H4 (cell line): ENCODE data around the gene PRKAR1B. TPM values are rescaled to one million over a fixed set of nuclear protein-coding genes. Genes with fewer than 3 reads are reported as not detected.
A peak's percentile ranks its signal among the peaks of the same experiment; 100 is the strongest.

ENCODE experiments used
- DNase-seq: peaks from one replicate; pipeline ENCODE4 v3.0.0-alpha.2; 2015; ENCODE audit warnings: low spot score
- total RNA-seq: library from RNA; depleted of rRNA; stranded (reverse); fragments of >200 nt; shearing (Covaris generic); gene quantifications from 2 replicates; pipeline ENCODE4 v1.2.3, GENCODE V29; 2014

Gene PRKAR1B
- total RNA-seq, 1 experiment from 2014 or later, result 40.5 TPM

GRCh38 chr7:693280-693679 is 33.8 kb downstream of the PRKAR1B start:
- no peak for DNase-seq

DNA sequence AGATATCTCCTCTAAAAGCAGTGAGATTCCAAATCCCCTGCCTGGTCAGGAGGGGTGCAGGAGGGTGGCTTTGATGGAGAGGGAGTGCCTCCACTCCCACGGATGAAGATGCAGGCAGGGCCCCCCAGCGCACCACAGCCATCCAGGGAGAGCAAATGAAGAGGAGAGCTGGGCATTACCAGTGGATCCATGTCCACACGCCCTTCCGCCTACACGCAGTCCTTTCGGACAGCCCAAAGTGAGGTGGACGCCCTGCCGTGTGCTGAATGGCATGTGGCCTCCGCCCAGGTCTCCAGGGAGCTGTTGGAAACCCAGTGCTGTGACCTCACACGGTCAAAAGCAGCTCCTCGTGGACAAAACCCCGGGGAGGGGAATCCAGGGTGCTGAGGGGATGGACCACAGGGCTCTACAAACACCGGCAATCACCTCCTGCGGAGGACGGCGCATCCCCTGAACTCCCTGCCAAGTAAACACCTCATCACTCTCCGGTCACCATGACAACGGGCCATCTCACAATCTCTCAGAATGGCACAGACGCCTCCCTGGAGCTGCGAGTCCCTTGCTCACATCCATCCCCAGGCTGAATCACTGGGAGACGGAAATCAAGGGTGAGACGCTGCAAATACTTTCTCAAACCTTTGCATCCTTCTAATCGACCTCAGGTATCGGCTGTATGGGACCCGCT is 35.6 kb downstream of the PRKAR1B start:
- DNase-seq, result no peak

GRCh38 chr7:690478-691360 is 36.4 kb downstream of the PRKAR1B start:
- peak; percentile 94 for DNase-seq

DNA sequence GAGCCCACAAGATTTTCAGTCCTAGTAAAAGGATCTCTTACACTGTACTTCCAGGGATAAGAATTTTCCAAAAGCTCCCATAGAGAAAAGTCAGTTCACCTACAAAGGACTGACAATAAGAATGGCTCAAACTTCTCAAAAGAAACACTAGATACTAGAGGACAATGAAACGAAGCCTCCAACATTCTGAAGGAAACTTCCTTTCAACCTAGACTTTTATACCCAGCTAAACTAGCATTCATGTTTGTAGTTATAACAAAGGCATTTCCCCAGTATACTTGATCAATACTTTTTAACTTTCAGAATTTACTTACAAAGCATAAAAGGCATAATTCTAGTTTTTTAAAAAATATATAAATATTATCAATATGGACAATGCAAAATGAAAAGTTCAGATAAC is 41.5 kb downstream of the PRKAR1B start:
- no peak for DNase-seq

GRCh38 chr7:684416-684815 is 42.7 kb downstream of the PRKAR1B start:
- no peak for DNase-seq

GRCh38 chr7:683526-684205 is 43.4 kb downstream of the PRKAR1B start:
- DNase-seq, result no peak

- no peak for DNase-seq
Observed at GRCh38 chr7:682810-683209, 44.3 kb downstream of the PRKAR1B start.

DNA sequence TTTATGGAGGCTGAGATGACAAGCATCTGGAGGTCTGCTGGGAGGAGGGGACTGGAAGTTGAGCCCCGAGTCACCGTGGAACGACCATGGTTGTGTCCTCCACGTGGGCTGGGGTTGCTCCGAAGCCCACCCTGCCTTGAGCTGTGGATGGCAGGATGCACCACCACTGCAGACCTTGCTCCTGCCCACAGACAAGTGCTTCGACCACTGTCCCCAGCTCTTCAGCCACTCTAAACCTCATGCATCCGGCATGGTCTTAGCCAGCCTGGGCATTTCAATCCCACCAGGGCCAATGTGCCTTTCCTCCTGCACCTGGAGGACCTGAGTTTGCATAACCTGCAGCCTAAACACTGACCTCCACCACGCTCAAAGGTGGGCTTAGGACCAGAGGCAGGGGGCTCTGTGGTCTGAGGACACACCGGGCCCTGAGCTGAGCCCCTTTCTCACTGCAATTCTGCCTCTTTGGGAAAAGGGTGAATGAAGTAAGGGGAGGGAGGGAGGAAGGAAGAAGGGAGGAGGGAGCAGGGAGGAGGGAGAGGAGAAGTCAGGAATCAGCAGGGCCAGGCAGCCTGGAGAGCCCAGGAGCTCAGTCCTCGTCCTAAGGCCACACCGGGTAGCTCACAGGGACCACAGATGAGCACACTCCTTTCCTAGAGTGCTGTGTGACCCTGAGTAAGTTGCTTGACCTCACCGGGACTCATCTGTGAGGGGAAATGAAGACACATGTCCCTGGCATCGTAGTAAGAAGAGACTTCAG is 45.4 kb downstream of the PRKAR1B start:
- no peak for DNase-seq

- DNase-seq, result no peak
Observed at GRCh38 chr7:680411-681127, 46.5 kb downstream of the PRKAR1B start.

DNA sequence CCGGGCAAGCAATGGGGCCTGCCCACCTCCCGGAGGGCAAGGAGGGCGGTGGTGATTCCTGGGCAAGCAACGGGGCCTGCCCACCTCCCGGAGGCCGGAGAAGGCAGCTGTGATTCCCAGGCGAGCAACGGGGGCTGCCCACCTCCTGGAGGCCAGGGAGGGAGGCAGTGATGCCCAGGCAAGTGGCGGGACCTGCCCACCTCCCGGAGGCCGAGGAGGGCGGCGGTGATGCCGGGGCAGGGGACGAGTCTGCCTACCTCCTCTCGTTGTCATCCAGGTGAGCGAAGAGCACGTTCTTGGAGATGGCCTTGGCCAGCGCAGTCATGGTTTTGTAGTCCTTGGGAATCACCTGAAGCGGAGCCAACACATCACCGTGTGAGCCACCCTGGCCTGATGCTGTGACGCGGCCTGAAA is 50.1 kb downstream of the PRKAR1B start:
- DNase-seq, result no peak

- no peak for DNase-seq
Observed at GRCh38 chr7:676246-676971, 50.7 kb downstream of the PRKAR1B start.

- DNase-seq, result no peak
Observed at GRCh38 chr7:674454-675410, 52.3 kb downstream of the PRKAR1B start.

DNA sequence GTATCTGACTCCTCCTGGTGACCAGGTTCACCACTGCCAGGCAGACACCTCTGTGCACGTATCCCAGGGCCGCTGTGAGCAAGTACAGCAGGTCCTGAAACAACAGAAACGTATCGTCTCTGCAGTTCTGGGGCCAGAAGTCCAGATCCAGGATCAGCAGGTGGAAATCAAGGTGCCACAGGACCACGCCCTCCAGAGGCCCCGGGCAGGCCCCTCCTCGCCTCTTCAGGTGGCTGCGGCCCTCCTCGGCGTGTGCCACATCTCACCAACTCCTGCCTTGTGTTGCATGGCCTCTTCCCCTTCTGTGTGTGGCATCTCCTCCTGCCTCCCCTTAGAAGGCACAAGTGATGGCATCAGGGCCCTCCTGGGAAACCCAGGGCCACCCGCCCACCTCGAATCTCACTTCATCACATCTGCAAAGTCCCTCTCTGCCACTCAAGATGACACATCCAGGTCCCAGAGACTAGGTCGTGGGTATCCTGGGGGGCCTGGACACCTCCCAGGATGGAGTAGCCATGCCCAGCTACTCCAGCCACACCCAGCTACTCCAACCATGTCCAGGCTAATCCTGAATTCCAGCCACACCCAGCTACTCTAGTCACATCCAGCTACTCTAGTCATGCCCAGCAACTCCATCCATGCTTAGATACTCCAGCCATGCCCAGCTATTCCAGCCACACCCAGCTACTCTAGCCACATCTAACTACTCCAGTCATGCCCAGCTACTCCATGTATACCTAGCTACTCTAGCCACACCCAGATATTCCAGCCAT is 53.2 kb downstream of the PRKAR1B start:
- no peak for DNase-seq

DNA sequence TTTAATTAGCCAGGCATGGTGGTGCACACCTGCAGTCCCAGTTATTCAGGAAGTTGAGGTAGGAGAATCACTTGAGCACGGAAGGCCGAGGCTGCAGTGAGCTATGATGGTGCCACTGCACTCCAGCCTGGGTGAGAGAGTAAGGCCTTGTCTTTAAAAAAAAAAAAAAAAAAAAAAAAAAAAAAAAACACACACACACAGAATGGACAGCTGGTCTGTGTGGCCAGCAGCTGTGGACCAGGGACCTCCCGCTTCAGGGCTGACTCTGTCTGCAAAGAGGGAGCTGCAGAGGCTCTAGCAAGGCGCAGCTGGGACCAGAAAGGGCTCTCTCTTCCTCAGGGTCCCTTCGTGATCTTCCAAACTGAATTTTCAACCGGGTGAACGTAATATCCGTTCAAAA is 54.2 kb downstream of the PRKAR1B start:
- DNase-seq, result no peak

DNA sequence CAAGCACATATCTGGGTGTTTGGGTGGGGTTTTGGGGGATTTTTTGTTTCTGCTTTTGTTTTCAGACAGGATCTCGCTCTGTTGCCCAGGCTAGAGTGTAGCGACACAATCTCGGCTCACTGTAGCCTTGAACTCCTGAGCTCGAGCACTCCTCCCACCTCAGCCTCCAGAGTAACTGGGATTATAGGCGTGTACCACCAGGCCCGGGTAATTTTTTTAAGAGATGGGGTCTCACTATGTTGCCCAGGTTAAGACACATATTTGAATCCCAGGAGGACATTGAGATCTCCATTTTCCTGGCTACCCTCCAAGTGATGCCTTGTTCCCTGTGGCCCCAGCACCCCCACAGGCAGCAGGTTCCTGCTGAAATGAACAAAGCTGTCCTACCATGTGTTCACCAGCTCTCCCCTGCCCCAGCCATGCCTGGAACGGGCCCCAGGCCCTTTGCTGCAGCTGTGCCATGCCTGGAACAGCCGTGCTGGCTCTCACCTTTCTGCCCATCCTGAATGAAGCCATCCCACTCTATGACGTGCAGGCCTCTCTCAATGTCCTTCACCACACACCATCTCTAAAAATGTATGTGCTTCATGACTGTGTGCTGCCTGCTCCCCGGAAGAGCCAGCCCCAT is 55.6 kb downstream of the PRKAR1B start:
- DNase-seq, result no peak

GRCh38 chr7:670501-671390 is 56.3 kb downstream of the PRKAR1B start:
- DNase-seq, result no peak

- DNase-seq, result no peak
Observed at GRCh38 chr7:668958-669357, 58.1 kb downstream of the PRKAR1B start.
